Activated T-helper 1 cell treated with anti-CD3 and anti-CD28 coated beads, Interleukin-2, amount 50 U/mL, for 16 hours (primary cell): ENCODE data around the gene PIAS4.

Source experiments
- DNase-seq, 2 donors: peaks; one replicate each; pipeline ENCODE4 v3.0.0-alpha.2; 2020; ENCODE audit warnings: low read depth in 1 of 2, low spot score in 1 of 2

PIAS4 gene

DNA sequence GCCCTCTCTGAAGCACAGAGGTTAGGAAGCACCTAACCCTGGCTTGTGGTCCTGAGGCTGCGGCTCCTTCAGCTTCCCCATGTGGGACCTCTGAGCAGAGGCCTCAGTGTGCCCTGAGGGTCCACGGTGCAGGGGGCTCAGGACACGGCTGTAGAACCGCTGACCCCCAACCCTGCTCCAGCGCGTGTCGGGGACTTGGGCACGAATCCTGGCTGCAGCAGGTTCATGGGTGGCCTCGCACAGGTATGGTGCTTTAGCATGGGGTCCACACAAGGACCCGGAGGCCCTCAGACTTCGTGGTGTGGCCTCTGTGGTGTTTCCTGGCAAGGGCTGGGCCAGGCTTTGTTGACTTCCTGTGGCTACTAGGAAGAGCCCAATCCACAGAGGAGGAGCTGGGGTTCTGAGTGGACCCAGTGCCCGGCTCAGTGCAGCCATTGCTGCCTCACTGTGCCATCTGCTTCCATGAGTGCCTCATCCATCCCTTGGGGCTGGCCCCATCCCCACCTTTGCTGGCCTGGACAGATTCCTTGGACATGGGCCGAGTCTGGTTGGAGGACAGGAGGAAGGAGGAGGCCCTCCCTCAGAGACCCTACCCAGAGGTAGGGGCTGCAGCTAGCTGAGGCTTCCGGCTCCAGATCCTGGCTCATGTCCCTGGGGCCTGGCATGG lies 34.7 kb downstream of the PIAS4 start:
- no peak for DNase-seq

DNA sequence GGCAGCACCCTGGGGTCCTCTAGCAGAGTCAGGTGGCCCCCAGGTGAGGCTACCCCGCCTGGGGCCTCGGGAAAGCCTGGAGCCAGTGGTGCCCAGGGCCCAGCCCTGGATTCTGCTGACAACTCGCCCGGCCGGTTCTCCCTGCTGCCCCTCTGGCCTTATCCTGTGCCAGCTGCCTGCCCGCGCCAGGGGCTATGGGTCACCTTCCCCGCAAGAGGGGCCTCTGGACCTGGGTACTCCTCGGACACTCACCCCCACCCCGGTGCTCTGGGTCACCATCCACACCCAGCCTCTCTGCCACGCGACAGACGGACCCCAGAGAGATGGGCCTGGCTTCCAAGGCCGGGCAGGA lies 35.2 kb downstream of the PIAS4 start:
- no peak for DNase-seq

DNA sequence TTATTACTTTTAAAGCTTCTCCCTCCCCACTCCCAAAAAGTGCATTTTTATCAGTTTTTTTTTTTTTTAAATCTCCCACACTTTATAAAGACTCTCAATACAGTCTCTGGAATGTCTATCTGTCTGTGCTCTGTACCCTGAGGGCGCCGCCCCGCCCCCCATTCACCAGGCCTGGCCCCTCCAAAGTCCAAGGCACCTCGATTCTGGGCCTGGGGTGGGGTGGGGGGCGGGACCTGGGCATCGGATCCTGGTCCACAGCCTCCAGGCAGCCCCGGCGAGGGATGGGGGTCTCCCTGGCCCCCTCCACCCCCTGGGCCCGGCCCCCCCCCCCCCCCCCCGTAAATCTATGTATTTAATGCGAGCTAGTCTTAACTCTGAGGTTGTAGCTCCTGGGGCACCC lies 35.9 kb downstream of the PIAS4 start:
- DNase-seq, result no peak

DNA sequence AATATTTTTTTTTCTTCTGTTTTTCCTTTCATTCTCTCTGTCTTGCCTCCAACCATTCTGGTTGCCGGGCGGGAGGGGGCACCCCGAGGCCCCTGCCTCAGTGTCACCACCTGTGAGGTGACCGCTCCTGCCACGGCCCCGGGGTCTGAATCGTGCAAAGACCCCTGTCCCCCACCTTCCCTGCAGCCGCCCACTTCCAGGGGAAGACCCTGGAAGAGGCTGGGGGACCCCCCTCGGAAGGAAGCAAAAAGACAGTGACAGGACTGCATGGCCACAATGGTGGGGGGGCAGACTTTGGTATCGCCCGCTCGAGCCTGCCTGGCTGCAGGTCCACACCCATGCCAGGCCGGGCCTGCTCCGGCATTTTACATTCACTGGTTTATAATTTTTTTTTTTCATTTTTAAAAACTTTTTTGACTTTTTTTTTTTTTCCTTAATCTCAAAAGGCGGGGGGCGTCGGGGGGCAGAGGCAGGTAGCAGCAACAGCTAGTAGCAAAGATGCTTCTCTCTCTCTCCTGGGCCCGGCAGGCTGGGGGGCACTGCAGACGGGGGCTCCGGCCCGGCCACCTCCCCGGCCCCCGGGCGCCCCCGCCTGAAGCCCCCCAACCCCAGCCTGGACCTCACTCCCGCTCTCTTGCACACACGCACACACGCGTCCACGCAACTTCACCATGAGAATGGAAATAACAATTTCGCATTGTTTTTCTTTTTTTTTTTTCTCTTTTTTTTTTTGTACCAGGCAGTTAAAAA lies 36.6 kb downstream of the PIAS4 start:
- DNase-seq, result no peak

DNA sequence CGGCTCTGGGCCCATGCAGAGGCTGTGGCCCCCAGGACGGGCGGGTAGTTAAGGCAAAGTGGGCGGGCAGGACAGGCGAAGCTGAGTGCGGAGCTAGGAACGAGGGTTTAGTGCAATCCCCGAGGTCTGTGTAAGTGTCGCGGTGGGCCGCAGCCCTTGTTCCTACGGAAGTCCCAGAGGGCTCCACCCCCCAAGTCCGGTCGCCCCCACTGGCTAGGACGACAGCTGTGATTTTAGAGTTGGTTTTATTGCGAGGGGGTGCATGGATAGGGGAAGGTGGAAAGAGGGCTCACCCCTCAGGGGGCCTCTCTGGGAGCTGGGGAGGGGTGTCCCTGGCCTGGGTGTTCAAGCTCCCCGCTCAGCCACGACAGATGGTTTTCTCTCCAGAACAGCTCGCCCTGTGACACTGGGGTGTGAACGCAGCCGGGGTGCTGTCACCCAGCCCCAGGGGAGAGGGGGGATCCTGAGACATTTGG lies 37.5 kb downstream of the PIAS4 start:
- no peak for DNase-seq

DNA sequence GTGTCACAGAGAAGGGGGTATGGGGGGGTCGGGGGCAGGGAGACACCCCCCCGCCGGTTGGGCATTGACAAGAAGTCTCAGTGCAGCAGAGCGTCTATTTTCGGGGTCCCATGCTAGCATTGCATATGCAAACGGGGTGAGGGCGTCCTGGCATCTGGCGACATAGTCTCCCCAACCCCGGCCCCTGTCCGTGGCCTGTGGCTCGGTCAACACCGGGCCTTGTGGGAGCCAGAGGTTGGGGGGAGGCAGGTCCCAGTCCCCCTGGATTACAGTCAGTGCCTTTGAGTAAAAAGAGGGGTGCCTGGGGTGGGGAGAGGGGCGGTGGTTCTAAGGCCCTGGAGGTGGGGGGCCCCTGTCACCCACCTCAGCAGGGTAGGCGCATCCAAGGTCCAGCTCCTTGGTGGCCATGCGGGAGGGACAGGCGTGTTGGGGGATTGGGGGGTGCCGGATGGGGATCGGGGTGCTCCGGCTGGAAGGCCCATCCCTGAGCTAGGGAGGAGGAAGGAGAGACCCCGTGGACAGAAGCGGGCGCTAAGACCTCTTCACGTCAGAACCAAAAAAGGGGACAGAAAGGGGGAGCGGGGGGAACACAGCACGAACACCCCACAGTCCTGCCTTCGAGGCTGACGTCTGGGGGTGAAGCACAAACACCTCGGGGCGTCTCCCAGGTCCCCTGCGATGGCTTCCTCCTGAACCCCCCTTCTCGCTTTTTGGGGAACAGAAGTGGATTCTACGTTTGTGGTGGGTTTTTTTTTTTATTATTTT lies 38.2 kb downstream of the PIAS4 start:
- DNase-seq, result no peak

DNA sequence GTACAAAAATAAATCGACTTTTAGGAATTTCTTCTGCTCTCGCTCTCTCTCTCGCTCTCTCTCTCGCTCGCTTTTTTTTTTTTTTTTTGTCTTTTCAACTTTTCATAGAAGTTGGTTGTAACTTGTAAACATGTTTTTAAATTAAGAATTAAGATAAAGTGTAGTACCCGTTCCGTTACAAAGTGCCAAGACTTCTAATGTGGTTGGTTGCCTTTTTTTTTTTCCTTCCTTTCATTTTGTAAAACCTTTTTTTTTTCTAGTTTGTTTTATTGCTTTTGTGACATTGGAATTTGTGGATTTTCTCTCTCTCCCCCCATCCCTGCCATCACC lies 38.8 kb downstream of the PIAS4 start:
- DNase-seq, result no peak

DNA sequence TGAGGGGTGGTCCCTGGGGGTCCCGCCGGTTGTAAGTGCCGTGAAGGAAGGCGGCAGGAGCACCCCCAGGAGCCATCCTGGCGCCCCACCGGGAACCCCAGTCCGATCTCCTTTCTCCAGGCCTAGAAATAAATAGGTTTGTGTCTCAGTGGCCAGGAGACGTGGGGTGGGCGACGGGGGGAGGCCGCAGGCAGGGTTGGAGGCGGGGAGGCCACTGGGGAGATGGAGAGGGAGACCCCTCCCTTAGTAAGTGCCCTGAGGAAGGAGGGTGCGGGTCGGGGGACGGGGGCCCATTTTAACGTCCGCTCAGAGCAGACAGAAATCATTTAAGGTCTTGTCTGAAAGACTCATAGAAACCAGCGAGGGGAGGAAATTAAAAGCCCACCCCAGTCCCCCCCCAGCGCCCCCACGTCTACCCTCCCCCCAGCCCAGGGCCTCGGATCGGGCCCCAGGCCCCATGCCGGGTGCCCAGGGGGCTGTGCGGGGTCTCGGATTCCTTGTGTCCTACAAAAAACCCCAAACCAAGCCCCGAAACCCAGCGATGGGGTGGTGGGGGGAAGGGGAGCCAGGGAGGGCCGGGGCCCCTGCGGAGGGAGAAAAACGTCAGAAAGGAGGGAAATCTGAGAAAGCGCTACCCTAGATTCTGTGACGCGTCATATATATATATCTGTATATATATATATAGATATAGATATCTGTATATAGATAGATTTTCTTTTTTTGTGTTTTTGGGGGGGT lies 39.6 kb downstream of the PIAS4 start:
- DNase-seq, result no peak

DNA sequence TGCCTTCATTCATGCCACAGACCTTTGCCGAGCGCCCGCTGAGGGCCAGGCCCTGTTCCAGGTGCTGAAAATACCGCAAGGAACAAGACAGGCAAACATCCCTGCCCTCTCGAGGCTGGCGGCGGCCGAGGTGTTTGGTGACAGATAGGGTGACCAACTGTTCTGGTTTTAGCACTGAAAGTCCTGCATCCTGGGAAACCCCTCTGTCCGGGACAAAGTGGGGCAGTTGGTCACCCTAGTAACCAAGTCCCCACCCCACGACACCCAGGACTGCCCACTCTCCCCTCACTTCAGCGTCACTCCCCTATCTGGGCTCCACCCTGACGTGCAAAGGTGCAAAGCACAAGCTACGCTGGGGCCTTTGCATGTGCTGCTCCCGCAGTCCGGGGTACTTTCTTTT lies 41.9 kb downstream of the PIAS4 start:
- no peak for DNase-seq

DNA sequence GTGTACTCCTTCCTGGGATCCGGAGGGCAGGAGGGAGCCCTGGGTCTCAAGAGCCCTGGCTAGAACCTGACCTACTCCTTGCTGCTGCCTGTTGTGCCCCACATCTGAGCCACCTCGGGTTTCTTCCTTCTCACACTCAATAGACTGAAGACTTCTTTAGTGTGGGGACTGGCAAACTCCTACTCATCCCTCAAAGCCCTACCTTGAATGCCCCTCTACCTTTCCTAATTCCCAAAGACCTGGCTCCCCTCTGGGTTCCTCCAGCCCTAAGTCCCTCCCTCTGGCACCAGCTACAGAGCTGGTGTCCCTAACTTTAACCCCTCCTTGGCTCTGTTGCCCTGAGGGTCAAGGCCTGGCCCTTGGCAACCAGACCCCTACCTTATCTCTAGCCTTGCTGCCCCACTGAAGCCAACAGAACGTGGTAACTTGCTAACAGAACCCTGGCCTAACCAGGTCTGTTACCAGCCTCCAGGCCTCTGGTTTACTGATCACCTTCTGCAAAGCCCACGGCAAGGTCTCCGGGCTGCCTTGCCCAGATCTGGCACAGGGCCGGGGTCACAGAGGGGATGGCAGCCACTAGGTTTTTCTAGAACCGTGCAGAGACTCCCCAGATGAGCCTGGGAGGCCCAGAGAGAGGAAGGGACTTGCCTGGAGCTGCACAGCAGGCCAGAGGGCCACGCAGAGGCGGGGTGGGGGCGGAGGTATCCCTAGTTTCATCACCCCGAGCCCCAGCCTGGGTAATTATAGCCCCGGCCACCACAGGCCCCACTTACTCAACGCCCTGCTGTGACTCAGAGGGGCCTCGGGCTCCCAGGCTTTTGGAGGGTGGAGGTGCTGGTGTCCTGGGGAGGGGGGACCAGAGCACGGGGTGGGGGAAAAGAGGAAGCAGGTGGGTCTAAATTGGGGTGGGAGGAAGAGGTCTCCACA lies 43.9 kb downstream of the PIAS4 start:
- DNase-seq, result no peak

DNA sequence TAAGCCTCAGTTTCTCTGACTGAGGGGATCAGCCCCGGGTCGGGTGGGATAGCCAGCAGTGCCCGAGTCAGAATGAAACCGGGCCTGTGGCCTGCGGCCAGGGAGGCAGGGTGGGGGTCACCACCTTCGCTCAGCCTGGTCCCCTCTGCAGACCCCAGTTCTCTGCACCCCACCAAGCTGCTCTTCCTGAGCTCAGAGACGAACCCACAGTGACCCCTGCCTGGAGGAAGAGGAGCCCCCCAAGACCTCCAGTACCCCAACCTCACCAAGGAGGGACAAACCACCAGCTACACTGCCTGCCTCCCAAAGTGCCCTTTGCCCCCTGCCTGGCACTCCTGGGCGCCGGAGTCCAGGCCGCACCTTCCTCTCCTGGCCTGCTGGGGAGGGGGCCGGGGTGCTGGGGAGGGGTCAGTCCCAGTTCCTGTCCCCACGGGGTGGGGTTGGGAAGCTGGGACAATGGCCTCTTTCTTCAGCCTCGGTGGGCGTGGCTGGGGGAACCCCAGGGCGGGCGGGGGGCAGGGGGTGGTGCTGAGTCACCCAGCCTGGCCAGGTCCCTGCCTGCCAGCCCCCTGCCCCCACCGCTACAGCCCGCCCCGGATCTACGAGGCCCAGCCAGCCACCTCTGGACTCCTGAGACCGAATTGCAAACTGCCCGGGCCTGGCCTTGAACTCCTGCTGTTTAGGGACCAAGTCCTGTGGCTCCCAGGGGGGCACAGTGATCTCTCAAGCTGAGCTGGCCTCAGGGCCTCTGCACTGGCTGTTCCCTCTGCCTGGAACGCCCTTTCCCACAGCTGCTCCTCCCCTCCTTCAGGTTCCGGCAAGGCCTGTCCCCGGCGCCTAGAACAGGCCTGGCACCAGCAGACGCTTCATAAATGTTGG lies 44.8 kb downstream of the PIAS4 start:
- no peak for DNase-seq

DNA sequence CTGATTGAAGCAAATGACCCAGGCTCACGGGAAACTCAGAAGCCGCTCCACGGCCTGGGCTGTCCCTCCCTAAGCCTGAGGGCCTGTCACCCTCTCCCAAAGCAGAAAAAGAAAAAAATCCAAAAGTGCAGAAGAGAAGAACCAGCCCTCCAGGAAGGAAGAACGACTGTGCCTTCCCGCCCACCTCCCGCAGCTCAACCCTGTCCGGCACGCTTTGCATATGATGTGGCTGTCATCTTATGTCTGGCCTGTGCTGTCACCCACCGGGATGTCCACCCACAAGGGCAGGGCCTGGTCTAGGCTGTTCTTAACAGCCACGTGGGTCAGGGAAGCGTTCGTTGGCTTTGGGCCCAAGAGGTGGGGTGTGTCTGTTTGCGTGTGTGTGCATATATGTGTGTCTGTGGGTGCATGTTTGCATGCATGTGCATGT lies 45.5 kb downstream of the PIAS4 start:
- DNase-seq, result no peak

DNA sequence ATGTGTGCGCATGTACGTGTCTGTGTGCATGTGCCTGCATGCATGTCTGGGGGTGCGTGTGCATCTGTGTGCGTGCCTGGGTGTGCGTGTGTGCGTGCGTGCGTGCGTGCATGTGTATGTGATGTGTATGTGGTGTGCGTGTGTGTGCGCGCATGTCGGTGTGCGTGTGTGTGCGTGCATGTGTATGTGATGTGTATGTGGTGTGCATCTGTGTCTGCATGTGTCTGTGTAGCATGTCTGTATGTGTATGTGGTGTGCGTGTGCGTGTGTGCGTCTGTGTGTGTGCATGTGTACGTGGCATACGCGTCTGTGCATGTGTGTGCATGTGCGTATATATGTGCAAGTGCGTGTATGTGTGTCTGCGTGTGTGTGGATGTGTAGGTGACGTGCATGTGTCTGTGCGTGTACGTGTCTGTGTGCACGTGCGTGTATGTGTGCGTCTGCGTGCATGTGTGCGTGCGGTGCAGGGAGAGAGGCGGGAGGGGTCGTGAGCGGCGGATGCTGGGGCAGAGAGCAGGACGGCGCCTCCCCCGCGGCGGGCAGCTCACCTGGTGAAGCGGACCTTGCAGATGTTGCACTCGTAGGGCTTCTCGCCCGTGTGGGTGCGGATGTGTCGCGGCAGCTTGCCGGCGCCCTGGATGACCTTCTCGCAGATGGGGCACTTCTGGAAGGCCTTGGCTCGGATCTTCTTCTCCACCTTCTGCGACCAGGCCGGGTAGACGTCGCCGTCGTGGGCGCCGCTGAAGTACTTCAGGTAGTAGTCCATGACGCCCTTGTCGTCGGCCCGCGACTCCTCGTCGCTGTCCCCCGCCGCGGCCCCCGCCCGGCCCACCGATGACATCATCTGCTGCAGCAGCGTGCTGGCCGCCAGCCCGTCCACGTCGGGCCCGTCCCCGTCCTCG lies 46.1 kb downstream of the PIAS4 start:
- DNase-seq, result no peak

DNA sequence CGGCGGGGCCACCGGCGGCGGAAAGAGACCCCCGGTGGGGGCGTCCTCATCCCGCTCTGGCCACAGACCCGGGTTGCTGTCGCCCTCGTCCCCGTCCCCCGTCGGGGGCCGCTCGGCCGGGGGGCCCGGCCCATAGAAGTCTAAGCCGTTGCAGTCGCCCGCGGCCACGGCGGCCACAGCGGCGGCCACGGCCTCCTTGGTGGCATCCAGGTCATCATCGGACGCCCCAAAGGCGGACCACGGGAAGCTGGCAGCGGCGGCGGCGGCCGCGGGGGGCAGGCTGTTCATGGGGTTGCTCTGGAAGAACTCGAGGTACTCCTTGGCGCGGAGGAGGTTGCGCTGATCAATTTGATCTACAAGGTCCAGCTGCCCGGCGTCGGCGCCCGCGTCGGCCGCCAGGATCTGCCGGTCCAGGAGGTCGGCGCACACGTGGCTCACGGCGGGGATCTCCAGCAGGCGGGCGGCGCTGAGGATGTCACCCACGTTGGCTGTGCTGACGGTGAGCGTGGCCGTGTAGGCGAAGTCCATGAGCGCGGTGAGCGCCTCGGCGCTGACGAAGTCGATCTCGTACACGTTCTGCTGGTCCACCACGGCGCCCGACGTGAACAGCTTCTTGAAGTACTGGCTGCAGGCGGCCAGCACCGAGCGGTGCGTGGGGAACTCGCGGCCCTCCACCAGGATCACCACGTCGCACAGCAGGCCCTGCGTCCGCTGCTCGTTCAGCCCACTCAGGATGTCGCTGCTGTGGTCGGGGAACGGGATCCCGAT lies 47.1 kb downstream of the PIAS4 start:
- no peak for DNase-seq

DNA sequence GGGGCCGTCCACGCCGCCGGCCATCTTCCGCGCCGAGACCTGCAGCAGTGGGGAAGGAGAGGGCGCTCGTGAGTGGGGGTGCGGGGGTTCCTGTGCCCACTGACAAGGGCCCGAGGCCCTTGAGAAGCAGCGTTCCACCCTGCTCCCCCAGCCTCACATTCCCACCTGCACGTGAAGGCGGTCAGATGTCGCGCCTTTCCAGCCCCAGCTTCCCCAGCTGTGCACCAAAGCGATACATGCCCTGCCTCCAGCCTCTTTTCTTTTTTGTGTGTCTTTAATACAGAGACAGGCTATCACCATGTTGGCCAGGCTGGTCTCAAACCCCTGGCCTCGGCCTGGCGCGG lies 47.6 kb downstream of the PIAS4 start:
- DNase-seq, result no peak

DNA sequence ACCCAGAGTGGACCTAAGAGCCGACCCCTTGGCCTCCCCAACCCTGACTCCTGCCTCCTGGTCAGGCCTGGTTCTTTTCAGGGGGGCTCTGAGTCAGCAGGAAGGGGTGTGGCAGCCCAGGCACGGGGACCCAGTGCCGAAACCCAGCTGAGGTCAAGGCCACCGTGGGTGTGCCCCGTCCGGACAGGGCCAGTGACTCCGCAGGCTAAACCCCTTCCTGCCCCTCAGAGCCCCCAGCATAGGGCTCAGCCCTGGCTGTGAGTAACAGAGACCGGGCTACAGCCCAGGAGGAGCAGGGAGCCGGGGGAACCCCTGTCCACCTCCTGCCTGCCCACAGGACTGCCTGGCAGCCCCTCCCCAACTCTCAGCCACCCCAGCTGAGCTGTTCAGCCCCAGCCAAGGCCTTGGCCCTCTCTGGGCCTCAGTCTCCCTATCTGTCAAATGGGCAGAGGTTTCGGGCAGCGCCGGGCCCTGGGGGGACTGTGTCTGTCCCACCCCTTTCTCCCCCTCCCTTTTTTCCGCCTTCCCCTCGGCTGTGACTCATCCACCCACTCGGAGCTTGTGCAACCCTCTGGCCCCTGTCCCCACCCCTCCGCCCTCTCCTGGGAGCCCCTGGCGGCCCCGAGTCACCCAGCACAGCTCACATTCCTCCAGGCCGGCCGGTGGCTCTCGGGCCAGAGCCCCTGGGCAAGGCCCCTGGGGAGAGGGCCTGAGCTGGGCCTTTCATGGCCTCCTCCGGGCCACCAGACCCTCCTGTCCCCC lies 50.6 kb downstream of the PIAS4 start:
- peak in 1 of 2 donors; percentile 41 for DNase-seq
